Measurements from ENCODE around the gene BNC2. TPM values are rescaled to one million over a fixed set of nuclear protein-coding genes. Genes with fewer than 3 reads are reported as not detected.

The BNC2 gene
- total RNA-seq, 4 donors from 2014 or later = 17.2 to 26.7 (median 20.1) TPM

DNA sequence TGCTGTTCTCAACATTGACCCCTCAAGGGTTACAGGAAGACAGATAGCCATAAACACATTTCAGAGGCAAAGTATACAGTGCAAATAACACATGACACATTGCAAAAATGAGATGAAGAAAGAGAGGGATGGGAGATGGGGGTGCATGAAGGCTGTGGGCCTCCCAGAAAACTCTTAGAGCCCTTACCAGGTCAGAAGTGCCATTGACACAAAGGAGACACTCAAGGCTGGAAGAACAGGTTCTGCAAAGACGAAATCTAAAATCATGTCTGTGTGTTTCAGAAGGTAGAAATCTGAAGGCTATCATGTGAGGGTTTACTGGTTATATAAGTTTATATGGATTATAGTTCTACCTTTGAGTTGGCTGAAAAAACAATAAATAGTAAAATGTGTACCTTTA lies 318.8 kb downstream of the BNC2 start:
- TF ChIP-seq, protein P1, sequence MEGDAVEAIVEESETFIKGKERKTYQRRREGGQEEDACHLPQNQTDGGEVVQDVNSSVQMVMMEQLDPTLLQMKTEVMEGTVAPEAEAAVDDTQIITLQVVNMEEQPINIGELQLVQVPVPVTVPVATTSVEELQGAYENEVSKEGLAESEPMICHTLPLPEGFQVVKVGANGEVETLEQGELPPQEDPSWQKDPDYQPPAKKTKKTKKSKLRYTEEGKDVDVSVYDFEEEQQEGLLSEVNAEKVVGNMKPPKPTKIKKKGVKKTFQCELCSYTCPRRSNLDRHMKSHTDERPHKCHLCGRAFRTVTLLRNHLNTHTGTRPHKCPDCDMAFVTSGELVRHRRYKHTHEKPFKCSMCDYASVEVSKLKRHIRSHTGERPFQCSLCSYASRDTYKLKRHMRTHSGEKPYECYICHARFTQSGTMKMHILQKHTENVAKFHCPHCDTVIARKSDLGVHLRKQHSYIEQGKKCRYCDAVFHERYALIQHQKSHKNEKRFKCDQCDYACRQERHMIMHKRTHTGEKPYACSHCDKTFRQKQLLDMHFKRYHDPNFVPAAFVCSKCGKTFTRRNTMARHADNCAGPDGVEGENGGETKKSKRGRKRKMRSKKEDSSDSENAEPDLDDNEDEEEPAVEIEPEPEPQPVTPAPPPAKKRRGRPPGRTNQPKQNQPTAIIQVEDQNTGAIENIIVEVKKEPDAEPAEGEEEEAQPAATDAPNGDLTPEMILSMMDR (IDR thresholded peaks at IDR 0.05; ENCODE audit: low read depth) = no peak

DNA sequence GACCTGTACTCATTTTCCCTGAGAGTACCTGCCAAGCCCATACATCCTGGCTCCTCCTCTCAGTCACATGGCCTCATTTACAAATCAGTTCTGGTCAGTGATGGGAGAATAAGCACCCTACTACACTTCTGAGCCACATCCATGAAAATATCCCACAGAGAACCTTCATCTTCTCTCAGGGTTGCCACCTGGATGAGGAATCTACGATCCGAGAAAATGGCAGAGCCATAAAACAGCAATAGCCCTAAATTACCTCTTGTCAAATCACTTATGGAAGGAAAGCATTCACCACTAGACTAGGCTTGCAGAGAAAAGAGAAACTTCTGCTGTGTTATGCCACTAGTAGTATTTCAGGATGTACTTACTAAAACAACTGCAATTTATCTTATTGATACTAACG lies 324.8 kb downstream of the BNC2 start:
- TF ChIP-seq, protein P1 (IDR thresholded peaks at IDR 0.05; ENCODE audit: low read depth) = no peak

DNA sequence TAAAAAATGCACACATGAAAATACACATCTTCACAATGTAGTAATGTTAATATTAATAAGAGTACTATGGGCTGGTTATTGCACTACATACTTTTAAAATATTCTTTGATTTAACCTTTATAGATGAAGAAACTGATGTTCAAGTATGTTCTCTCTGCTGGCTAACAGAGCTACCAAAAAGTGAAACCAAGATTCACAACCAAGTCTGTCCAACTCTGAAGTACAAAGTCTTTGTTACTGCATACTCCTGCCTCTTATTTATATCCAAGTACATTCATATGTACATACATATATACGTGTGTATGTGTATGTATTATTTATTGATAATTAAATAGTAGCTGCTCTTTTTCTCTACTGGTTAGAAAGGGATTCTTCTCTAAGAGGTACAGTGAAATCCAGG lies 325.6 kb downstream of the BNC2 start:
- TF ChIP-seq, protein P1 (IDR thresholded peaks at IDR 0.05; ENCODE audit: low read depth) = no peak

DNA sequence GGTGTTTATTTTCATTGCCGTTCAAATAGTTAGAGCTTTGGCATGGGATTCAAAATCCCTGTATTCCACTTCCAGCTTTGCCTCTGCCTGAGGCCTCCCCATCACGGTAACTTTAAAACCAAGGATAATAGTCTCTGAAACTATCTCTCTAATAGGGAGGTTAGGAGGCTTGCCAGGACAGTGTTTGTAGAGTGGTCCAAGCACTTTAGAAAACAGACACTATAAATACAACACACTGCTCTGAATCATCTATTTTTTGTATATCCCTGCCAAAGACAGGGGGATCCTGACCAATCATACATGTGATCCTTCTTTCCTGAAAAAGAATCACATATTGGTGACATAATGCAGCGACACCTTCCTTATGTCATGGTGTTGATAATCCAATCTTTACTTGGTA lies 326.8 kb downstream of the BNC2 start:
- TF ChIP-seq, protein P1 (IDR thresholded peaks at IDR 0.05; ENCODE audit: low read depth) = no peak

DNA sequence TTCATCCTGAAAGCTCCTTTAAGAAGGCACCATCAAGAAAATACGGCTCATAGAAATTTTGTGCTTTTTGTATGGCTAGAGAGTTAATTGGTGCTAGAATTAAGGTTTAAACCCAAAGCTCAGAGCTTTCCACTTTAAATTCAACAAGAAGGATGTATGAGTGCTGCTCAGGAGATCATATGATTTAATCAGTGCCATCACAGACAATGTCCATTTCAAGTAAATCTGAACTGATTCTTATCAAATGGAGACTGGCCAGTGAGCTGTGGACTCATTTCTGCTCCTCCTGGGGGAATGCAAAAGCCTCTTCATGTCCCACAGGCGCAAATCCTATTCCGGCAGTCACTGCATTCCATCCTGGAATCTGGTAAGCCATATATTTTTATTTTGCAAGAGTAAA lies 327.2 kb downstream of the BNC2 start:
- TF ChIP-seq, protein P1 (IDR thresholded peaks at IDR 0.05; ENCODE audit: low read depth) = no peak

DNA sequence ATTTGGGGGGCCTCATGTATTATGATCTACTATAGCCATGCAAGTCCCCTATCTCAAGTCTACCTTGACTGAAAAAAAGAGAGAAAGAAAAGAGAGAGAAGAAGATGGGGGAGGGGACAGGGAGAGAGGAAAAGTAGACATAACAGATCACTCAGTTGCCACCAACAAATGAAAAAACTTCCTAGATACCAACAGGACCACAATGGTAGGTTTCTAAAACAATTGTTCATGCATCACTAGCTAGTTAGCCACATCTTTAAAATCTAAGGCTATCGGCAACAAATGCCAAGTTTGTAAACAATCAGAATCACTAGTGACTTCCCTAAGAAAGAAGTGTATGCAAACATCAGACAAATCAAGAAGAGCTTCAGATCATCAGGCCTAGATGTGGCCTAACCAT lies 328.2 kb downstream of the BNC2 start:
- TF ChIP-seq, protein P1 (IDR thresholded peaks at IDR 0.05; ENCODE audit: low read depth) = no peak

DNA sequence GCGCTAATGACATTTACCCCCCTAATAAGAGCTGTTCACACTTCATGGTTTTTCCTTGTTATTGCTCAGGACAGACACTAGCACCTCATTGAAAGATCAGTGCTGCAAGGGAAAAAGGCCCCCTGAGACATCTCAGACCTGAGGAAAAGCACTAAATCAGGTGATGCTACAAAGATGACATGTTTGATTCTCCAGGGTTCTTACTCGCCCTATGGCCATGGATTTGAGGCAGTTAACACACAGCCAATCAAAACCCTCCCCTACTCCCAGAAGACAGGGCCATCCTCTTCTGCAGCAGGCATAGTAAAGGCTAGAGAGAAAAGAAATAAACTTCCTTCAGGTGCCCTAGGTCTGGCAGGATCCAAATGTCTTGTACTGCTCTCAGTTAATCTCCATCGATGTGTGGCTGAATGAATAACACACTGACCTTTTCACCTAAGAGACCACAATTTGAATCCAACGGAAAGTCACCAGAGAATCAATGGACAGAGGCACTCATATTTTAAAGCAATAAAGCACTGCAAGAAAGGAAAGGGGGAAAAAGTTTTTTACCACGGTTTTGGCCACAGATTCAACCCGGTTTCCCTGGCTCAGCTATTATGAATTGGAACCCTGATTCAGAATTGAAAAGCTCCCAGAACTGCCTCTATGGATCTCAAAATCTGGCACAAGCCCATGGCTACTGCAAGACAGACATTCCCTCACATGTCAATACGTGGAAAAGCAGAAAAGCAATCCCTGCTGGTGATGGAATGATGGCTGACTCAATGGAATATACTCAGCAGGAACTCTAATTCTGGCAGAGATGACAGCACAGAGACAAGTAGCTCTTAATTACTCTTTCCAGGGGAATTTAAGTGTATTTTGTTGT lies 329.5 kb downstream of the BNC2 start:
- TF ChIP-seq, protein P1 (IDR thresholded peaks at IDR 0.05; ENCODE audit: low read depth) = no peak

Measured in subcutaneous adipose tissue (tissue), 4 donors.